ENCODE data around the gene LRRN1.

DNA sequence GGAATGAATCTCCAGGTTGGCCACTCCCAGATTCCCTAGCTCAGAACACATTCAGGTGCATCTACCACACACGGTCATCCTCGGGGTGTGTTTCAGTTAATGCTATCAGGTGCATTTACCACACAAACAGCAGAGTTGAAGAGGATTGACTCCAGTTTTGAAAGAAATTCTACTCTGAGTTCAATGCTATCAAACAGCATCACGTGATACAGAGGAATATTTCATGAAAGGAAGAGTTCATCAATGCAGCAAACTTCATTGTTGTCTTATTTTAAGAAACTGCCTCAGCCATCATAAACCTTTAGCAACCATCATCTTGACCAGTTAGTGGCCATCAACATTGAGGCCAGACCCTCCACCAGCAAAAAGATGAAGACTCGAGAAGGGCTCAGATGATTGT is 22.6 kb upstream of the LRRN1 start:
- TF ChIP-seq CTCF (conservative IDR thresholded peaks at IDR 0.05; ENCODE audit: low read depth, low read length) (no peak), RAD21 (IDR thresholded peaks at IDR 0.05; ENCODE audit: low read length) (no peak), POLR2A (IDR thresholded peaks at IDR 0.05; ENCODE audit: low read depth, low read length) (no peak), MXI1 (IDR thresholded peaks at IDR 0.05; ENCODE audit: borderline replicate concordance, low read depth, low read length) (no peak)

All from IMR-90 (cell line).